Endothelial cell of umbilical vein (primary cell): ENCODE results near the gene SLC7A10.

ENCODE experiments used
- CTCF ChIP-seq, 2 donors: IDR thresholded peaks; 1 replicate in 1 of 2; 2 replicates in 1 of 2; pipeline ENCODE4 v1.5.1; 2011; ENCODE audit warnings: low read length in 2 of 2, mild to moderate bottlenecking in 2 of 2, moderate library complexity in 2 of 2, control low read depth in 1 of 2, inconsistent platforms in 1 of 2, low read depth in 1 of 2; ENCODE audit not compliant: insufficient read depth in 1 of 2; ENCODE audit errors: extremely low read depth in 1 of 2
- EZH2 ChIP-seq: IDR thresholded peaks from 2 replicates; pipeline ENCODE4 v1.6.1; 2012; ENCODE audit warnings: borderline replicate concordance, low read depth, mild to moderate bottlenecking, moderate library complexity, low read length, inconsistent platforms; ENCODE audit not compliant: severe bottlenecking
- MYC ChIP-seq: IDR thresholded peaks from one replicate; pipeline ENCODE4 v1.6.1; 2011; ENCODE audit warnings: mild to moderate bottlenecking, low read depth, low read length
- POLR2A ChIP-seq: IDR thresholded peaks from 2 replicates; pipeline ENCODE4 v1.6.1; 2012; ENCODE audit warnings: low read depth, mild to moderate bottlenecking, control low read depth, low read length
- POLR2AphosphoS5 ChIP-seq: IDR thresholded peaks from 2 replicates; pipeline ENCODE4 v1.6.1; 2012; ENCODE audit warnings: low read depth, mild to moderate bottlenecking, control low read depth, low read length, moderate library complexity; ENCODE audit not compliant: insufficient read depth

DNA sequence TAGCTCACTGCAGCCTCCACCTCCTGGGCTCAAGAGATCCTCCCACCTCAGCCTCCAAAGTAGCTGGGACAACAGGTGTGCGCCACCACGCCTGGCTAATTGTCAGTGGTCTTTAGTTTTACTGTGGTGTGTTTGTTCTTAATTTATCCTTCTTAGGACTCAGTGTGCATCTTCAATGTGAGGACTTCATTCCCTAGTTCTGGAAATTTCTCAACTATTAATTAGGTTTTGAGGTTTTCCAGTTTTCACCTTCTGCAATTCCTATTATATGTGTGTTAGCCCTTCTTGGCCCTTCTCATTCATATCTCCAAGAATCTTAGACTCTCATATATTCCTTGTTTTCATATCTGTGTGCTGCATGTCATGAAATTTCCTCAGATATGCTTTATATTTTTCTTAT, 32.2 kb upstream of the SLC7A10 start:
- TF ChIP-seq POLR2AphosphoS5 (no peak), CTCF (IDR thresholded peaks at IDR 0.05; ENCODE audit: extremely low read depth in 1 of 2, insufficient read depth in 1 of 2, low read depth in 1 of 2, low read length in 2 of 2) (no peak), POLR2A (no peak), EZH2 (no peak), MYC (no peak)
